GM18517 (cell line): ENCODE measurements around the gene B3GNT7.
"Not testable (repeated sequence)": the region's sequence is repeated elsewhere in the genome, so short reads cannot be mapped to it uniquely, and the experiment has no call there.

Experiments
- ATAC-seq: cut with Tn5 transposase; IDR thresholded peaks from one replicate; pipeline ENCODE4 v1.9.1; 2021; ENCODE audit warnings: mild to moderate bottlenecking, moderate library complexity; ENCODE audit not compliant: unreplicated experiment

B3GNT7 gene

GRCh38 chr2:231422056-231422455 is 26.5 kb downstream of the B3GNT7 start:
- no peak for ATAC-seq

GRCh38 chr2:231423176-231423575 is 27.7 kb downstream of the B3GNT7 start:
- ATAC-seq: no peak

- ATAC-seq: no peak
Measured at GRCh38 chr2:231425291-231425810, 29.8 kb downstream of the B3GNT7 start.

- ATAC-seq: no peak
Measured at GRCh38 chr2:231425811-231426703, 30.5 kb downstream of the B3GNT7 start.

- no peak for ATAC-seq
Measured at GRCh38 chr2:231427116-231427515, 31.6 kb downstream of the B3GNT7 start.

GRCh38 chr2:231429152-231429551 is 33.6 kb downstream of the B3GNT7 start:
- ATAC-seq: no peak

GRCh38 chr2:231429901-231430300 is 34.4 kb downstream of the B3GNT7 start:
- no peak for ATAC-seq

GRCh38 chr2:231430437-231430836 is 34.9 kb downstream of the B3GNT7 start:
- ATAC-seq: not testable (repeated sequence)

GRCh38 chr2:231431606-231432005 is 36.1 kb downstream of the B3GNT7 start:
- no peak for ATAC-seq

- ATAC-seq: no peak
Measured at GRCh38 chr2:231433990-231434389, 38.5 kb downstream of the B3GNT7 start.

- no peak for ATAC-seq
Measured at GRCh38 chr2:231436957-231437356, 41.4 kb downstream of the B3GNT7 start.

GRCh38 chr2:231449503-231450054 is 54.1 kb downstream of the B3GNT7 start:
- no peak for ATAC-seq

GRCh38 chr2:231450548-231450989 is 55.1 kb downstream of the B3GNT7 start:
- no peak for ATAC-seq
